ENCODE measurements around the gene FRAS1.
"Not testable (repeated sequence)": the region's sequence is repeated elsewhere in the genome, so short reads cannot be mapped to it uniquely, and the experiment has no call there.

DNA sequence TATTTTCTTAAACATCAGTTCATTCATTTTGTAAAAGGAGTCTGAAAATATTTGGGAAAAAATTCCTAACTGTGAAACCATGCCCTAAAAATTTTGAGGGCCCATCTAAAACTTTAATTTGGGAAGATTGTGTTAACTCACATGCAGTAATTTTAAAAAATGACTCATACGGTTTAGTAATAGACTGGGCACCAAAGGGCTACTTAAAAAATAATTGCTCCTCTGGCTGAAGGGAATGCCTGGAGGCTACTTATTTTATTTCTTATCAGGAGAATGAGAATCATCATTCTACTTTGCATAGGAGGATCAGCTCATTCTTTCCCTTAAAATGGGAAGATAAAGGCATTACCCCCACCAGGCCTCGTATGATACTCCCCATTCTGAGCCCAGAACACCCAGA lies 271.5 kb downstream of the FRAS1 start:
- not testable (repeated sequence) for TF ChIP-seq ZNF384 (IDR thresholded peaks at IDR 0.05); SUZ12 (IDR thresholded peaks at IDR 0.05); HDGF (IDR thresholded peaks at IDR 0.05; ENCODE audit: borderline replicate concordance); BHLHE40 (IDR thresholded peaks at IDR 0.05; ENCODE audit: borderline replicate concordance); FOXM1 (IDR thresholded peaks at IDR 0.05; ENCODE audit: borderline replicate concordance); LEF1 (IDR thresholded peaks at IDR 0.05; ENCODE audit: borderline replicate concordance); ARNT (IDR thresholded peaks at IDR 0.05); ELF4 (IDR thresholded peaks at IDR 0.05); SP1 (IDR thresholded peaks at IDR 0.05); FOXK2 (IDR thresholded peaks at IDR 0.05)

All from HEK293T (cell line).